PC-3 (cell line): Measurements from ENCODE around the gene TRPT1.

ENCODE experiments used
- EZH2phosphoT487 ChIP-seq: fragments of 300-600 bp; sonication (generic); IDR thresholded peaks from 2 replicates; pipeline ENCODE4 v1.6.1; 2018; ENCODE audit warnings: mild to moderate bottlenecking, antibody characterized with exemption, low read length, borderline replicate concordance
- TF ChIP-seq, protein P1 (sequence below): fragments of 300-600 bp; sonication (generic); conservative IDR thresholded peaks from 2 replicates; pipeline ENCODE4 v1.5.1; 2017; ENCODE audit warnings: antibody characterized with exemption, low read depth, mild to moderate bottlenecking, low read length

DNA sequence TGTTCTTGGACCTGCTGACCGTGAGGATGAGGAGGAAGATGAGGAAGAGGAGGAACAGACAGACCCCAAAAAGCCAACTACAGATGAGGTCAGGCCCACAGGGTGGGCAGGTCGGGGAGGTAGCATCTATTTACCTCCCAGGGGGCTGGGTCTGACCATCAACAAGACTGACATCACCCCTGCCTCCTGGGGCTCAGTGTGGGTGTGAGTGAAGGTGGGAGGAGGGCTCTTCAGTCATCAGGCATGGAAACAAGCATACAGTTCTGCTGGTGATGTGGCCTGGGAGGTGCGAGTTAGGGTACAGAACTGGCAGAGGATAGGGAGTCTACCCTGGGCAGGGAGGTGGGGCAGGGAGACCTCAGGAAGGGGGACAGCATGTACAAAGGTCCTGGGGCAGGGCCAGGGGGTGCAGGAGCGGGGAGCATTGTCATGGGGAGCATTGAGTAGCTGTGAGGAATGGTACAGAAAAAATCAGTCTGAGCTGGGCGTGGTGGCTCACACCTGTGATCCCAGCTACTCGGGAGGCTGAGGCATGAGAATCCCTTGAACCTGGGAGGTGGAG lies 34.2 kb upstream of the TRPT1 start:
- TF ChIP-seq, protein P1, sequence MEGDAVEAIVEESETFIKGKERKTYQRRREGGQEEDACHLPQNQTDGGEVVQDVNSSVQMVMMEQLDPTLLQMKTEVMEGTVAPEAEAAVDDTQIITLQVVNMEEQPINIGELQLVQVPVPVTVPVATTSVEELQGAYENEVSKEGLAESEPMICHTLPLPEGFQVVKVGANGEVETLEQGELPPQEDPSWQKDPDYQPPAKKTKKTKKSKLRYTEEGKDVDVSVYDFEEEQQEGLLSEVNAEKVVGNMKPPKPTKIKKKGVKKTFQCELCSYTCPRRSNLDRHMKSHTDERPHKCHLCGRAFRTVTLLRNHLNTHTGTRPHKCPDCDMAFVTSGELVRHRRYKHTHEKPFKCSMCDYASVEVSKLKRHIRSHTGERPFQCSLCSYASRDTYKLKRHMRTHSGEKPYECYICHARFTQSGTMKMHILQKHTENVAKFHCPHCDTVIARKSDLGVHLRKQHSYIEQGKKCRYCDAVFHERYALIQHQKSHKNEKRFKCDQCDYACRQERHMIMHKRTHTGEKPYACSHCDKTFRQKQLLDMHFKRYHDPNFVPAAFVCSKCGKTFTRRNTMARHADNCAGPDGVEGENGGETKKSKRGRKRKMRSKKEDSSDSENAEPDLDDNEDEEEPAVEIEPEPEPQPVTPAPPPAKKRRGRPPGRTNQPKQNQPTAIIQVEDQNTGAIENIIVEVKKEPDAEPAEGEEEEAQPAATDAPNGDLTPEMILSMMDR = no peak
- no peak for TF ChIP-seq EZH2phosphoT487
